GM19351 (cell line): ENCODE results near the gene ZNF317.

Source experiments
- ATAC-seq: cut with Tn5 transposase; IDR thresholded peaks from one replicate; pipeline ENCODE4 v1.9.1; 2021; ENCODE audit warnings: mild to moderate bottlenecking, moderate library complexity; ENCODE audit not compliant: unreplicated experiment

ZNF317 gene

DNA sequence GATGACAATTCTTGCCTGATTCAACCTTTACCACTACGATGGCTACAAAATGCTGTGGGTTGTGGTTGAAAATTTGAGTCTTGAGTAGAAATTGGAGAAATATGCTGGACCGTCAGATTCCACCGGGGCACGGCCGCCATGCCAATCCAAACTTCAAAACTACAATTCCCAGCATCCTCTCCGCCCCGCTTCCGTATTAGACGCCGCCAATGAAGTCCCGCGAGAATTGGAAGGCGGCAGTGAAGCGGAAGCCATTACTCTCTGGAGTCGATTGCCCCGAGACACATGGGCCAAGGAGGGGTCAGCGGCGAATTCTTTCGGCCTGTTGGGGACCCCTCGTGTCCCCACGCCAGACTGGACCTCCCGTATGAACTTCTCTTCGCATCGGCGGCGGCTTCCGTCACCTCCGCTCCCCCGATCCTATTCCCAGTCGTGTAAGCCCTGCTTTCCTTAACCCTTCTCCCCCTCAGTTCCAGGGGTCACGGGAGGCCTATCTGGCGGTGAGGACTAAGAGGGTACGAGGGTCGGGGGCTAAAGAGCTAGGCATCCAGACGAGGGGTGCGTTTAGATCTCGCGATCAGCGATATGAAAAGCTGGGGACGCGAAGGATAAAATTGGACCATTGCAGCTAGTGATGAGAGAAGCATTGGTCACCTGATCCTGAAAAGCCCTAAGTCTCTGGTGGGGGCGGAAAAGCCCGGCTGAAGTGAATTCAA lies at the start of gene ZNF317:
Gene ZNF317, plus strand, starts transcription at position 239 of the 716 bp plus-strand sequence. CDS start 15,620 bp downstream, outside the sequence.
- peak; percentile 85 for ATAC-seq

- no peak for ATAC-seq
These were observed 32.8 kb upstream of the ZNF317 start, which contains the start of gene OR7G2 for GRCh38 chr19:9107375-9107774. TSS of gene OR7G2 (minus strand) at chr19:9107475. CDS start at chr19:9103243, 4,232 bp downstream.

DNA sequence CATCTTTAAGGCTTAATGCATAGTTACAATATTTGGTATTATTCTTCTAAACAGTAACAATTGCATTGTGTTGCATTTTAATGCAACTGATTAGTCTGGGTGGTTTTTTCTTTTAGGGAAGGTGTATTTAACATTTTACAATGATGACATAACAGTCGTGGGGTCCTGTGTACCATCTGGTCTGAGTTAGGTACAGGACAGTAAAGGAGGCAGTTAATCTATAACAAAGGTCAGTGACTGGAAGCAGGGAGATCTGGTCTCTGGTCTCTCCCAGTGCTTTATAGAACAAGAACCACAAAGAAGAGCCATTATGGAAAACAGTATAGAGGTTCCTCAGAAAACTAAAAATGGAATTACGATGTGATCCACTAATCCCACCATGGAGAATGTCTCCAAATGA lies 30.2 kb upstream of the ZNF317 start:
- ATAC-seq, result no peak

DNA sequence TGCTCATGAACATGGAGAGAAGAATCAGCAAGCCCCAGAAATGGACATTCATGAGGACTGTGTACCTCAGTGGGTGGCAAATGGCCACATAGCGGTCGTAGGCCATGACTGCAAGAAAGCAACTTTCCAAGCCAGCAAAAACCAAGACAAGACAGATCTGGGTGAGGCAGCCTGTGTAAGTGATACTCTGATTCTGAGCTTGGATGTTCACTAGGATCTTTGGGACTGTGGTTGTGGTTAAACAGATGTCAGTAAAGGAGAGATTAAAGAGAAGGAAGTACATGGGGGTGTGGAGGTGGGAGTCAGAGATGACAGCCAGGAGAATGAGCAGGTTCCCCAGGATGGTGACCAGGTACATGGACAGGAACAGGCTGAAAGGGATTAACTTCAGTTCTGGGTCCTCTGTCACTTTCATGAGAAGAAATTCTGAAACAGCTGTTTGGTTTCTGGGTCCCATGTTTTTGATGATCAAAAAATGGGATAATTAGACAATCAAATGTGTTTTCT lies 24.8 kb upstream of the ZNF317 start, which contains the start of gene OR7G1:
Gene OR7G1, minus strand, starts transcription at position 457 of the 507 bp plus-strand sequence. Its CDS starts 0 bp downstream, at position 457.
- no peak for ATAC-seq

DNA sequence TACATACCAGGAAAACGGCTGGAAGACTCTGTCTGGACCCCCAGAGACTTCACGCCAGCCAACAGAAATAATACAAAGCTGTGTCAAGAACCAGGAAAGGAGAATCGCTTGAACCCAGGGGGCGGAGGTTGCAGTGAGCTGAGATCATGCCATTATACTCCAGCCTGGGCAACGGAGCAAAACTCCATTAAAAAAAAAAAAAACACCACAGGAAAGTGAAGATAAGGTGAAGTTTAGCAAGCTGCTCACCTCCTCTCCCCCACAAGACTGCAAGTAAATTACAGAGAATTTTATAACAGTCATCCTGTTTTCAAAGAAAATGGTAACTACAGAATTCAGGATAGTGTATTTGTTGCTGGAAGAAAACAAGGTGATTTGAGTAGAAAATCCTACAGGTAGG lies 23.6 kb upstream of the ZNF317 start:
- no peak for ATAC-seq

DNA sequence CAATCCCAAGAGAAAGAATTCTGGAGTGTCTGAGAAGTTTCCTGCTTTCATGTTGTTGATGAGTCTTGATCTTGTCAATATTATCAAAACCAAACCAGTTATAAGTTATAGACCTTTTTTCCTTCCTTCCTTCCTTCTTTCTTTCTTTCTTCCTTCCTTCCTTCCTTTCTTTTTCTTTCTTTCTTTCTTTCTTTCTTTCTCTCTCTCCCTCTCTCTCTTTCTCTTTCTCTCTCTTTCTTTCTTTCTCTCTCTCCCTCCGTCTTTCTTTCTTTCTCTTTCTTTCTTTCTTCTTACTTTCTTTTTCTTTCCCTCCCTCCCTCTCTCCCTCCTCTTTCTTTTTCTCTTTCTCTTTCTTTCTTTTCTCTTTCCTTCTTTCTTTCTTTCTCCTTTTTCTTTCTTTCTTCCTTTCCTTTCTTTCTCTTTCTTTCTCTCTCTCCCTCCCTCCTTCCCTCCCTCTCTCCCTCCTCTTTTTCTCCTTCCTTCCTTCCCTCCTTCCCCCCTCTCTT lies 13.2 kb upstream of the ZNF317 start, which contains the start of gene OR7G3:
Gene OR7G3, minus strand, starts transcription at position 51 of the 506 bp plus-strand sequence. Its CDS starts 0 bp downstream, at position 51.
- ATAC-seq, result no peak

DNA sequence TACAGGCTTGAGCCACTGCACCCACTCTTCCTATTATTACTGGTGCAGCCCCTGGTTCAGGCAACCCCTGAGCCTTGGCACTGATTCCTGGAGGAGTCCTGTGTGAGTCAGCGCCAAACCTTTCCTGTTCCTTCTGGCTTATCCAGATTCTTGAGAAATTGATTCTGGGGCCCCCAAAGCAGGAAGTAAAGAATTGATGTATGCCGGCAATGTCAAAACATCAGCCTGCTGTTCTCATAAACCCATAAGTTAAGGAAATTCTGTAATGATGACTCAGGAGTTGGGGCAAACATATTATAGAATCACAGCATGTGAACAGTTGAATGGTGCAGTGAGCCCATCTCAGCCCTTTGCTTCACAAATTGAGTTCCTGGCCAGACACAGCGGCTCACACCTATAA lies 12.0 kb upstream of the ZNF317 start:
- no peak for ATAC-seq

GRCh38 chr19:9130965-9131364 lies 9.2 kb upstream of the ZNF317 start:
- no peak for ATAC-seq

- no peak for ATAC-seq
These were observed 7.8 kb upstream of the ZNF317 start for GRCh38 chr19:9132422-9132821.

- peak; percentile 17 for ATAC-seq
These were observed 513 bp upstream of the ZNF317 start for GRCh38 chr19:9139609-9140158.

DNA sequence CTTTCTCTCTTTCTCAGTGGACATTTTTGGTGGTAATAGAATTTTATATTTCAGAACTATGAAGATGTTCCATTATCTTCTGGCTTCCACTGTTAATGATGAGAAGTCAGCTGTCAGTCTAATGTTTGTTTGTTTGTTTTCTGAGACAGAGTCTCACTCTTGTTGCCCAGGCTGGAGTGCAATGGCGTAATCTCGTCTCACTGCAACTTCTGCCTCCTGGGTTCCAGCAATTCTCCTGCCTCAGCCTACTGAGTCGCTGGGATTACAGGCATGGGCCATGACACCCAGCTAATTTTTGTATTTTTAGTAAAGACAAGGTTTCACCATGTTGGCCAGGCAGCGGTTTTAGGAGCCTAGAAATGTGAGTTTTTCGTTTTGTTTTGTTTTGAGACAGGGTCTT lies 4.7 kb downstream of the ZNF317 start:
- ATAC-seq, result no peak

GRCh38 chr19:9146882-9147281 lies 6.7 kb downstream of the ZNF317 start:
- ATAC-seq, result no peak

GRCh38 chr19:9148697-9149096 lies 8.5 kb downstream of the ZNF317 start:
- no peak for ATAC-seq

- no peak for ATAC-seq
These were observed 9.8 kb downstream of the ZNF317 start for GRCh38 chr19:9149997-9150396.

DNA sequence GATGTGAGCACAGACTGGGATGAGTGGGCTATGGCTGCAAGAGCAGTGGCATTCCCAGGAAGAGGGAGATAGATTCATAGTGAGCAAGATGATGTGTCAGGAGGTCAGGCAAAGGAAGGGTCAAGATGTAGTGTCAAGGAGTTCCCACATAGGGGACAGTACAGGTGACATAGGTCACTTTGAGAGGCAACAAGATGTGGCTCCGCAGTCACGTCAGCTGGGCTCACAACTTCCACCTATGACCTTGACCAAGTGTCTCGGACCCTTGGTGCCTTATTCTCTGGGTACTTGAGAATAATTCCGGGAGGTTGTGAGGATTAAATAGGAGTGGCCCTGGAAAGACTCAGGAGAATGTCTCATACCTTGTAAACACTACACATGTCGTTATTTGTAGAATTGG lies 10.5 kb downstream of the ZNF317 start:
- ATAC-seq, result no peak

GRCh38 chr19:9151367-9151766 lies 11.2 kb downstream of the ZNF317 start:
- ATAC-seq, result no peak

DNA sequence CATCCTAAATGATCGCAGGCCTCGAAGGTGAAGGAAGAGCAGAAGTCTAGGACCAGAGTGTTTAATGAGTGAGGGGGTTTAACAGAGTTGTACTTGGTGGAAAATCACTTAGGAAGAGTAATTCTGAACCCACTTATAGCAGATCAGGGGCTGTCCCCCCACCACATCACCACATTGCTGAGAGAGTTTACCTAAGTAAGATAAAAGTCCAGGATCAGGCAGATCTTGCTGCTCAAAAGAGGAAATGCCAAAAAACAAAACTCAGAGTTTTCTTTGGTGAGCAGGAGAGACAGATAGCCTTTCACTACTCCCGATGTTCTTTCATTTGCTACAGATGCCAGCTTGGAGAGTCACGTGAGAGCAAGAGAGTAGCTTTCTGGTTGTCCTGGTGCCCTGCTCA lies 15.4 kb downstream of the ZNF317 start:
- ATAC-seq, result no peak

- no peak for ATAC-seq
These were observed 16.1 kb downstream of the ZNF317 start for GRCh38 chr19:9156304-9156703.

DNA sequence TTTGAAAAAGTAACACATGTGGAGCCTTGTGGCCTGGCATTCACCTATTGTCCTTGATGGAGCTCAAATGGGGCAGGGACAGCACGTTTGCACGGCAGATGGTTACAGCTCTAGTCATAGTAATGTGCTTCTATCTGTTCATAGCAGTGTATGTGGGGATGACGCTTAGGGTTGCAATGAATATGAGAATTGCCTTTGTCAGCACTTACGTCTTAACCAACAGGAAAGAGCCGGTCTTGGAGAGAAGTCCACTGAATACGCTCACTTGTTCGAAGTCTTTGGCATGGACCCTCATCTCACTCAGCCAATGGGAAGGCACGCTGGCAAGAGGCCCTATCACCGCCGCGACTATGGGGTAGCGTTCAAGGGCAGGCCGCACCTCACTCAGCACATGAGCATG lies 19.7 kb downstream of the ZNF317 start:
- ATAC-seq, result no peak

DNA sequence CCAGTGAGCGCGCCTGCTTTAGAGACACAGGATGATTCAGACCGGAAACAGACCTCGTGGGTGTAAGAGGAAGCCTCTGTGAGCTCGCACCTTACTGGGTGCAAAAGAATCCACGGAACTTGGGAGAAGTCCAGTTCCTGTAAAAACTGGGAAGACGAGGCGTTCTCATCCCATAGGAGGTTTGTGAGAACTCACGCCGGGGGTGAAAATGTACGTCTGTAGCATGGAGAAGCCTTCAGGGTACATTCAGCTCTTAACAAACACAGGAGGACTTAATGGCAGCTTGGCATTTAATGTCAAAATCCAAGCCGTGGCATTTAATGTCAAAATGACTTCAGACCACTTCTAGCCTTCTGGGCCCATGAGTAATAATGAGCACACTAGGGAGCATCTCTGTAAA lies 21.2 kb downstream of the ZNF317 start:
- no peak for ATAC-seq

- no peak for ATAC-seq
These were observed 25.1 kb downstream of the ZNF317 start for GRCh38 chr19:9165261-9165660.

GRCh38 chr19:9166846-9167245 lies 26.6 kb downstream of the ZNF317 start:
- no peak for ATAC-seq
